ENCODE measurements around the gene TP73.

Gene TP73

GRCh38 chr1:3651930-3652547 lies at the start of gene TP73:
Gene TP73 (plus strand): TSS chr1:3652516. CDS start chr1:3682366, 29,850 bp downstream.
- no peak for DNase-seq

GRCh38 chr1:3603156-3603555 lies 49.2 kb upstream of the TP73 start:
- DNase-seq, result no peak

DNA sequence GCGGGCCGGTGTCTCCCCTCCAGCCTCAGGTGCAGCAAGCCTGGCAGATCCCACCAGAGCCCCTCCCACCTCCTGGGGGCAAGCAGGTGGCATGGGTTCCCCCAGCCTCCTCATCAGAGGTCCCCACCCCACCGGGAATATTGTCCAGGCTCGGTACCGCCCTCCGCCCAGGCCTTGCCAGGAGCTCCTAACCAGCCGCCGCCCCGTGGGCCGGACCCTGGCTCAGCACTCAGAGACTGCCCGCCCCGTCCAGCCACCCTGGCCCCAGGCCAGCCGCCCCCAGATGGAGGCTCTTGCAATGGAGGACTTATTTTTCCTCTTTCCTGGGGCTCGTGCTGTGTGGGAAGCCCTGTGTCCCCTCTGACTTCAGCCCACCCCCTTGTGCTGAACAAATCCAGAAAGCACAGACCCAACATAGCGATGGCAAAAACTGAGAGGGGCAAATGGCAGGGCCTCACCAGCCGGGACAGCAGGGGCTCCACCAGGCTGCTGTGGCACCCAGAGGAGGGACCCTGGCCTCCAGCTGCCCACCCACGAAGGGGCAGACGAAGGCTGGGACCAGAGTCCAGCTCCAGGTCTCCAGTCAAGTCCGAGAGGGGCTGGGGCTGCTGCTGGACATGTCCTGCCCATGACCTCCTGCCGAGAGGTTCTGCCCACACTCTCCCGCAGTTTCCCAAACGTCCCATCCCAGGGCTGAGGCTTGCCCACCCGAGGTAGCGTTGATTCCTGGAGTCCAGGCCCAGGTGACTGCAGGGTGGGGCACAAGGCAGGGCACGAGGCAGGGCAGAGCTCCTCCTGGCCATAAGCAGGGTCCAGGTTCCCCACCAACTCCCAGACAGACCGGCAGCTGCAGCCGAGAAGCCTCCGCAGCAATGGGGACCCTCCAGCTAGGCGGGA lies 48.5 kb upstream of the TP73 start:
- DNase-seq, result no peak

GRCh38 chr1:3604468-3604974 lies 47.8 kb upstream of the TP73 start:
- no peak for DNase-seq

DNA sequence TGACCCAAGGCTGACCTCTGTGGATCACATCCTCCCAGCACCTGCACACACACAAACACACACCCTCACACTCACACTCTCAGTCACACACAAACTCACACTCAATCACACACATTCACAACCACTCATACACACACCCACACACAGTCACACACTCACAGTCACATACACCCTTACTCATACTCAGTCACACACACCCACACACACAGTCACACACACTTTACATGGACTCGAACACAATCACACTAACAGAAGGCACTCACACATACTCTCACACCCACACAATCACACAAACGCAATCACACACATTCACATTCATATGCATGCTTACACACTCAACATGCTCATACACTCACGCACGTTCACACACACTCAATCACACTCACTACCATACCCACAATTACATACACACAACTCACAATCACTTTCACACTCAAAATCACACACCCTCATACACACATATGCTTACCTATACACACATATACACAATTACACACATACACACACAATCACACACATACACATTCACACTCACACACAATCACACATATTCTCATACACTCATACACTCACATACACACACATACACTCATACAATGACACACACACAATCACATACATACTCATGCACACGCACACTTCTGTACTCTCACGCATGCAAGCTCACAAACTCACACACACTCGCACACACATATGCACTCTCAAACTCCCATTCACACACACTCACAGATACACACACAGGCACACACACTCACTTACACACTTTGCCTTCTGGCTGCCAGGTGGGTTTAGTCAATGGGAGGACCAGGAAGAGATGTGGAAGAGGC lies 47.1 kb upstream of the TP73 start:
- no peak for DNase-seq

- no peak for DNase-seq
Measured at GRCh38 chr1:3606779-3607702, 45.3 kb upstream of the TP73 start.

GRCh38 chr1:3607703-3608065 lies 44.6 kb upstream of the TP73 start:
- DNase-seq, result peak; percentile 21

GRCh38 chr1:3608154-3608553 lies 44.2 kb upstream of the TP73 start:
- no peak for DNase-seq

- no peak for DNase-seq
Measured at GRCh38 chr1:3609016-3609768, 43.1 kb upstream of the TP73 start.

DNA sequence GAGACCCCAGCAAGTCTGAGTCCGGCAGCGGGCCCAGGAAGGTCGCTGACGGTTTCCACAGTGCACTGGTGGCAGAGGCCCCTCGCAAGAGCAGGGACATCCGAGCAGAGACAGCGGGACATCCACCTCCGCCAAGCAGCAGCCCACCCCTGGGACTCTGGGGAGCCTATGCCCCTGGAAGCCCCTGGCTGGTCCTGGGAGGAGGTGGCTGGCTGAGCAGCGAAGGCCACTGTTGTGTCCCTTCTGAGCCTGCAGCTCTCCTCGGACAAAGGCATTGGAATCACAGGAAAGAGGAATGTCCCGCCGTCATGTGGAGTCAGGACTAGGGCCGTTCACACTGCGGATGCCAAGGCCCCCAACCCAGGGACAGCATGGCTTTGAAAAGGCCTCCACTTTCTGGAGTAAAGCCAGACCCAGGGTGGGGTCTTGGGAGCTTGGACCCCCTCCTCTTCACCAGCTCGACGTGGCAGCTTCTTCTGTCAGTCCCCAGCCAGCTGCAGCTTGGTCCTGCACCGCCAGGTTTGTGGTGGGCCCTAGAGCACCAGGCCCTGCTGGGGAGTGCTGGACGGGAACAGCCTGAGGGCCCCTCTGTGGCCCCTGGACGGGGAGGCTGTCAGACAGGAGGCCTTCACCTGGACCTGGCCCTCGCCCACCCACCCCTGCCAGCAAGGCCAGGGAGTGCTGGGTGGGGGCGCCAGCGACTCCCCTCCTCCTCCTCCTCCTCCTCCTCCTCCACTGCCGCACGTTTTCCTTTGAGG lies 42.4 kb upstream of the TP73 start:
- no peak for DNase-seq

GRCh38 chr1:3610527-3611169 lies 41.7 kb upstream of the TP73 start:
- no peak for DNase-seq

GRCh38 chr1:3611170-3612019 lies 40.9 kb upstream of the TP73 start, which contains the start of gene MEGF6:
Gene MEGF6 (minus strand): TSS chr1:3611508. CDS start chr1:3611268, 240 bp downstream.
- no peak for DNase-seq

- no peak for DNase-seq
Measured at GRCh38 chr1:3612123-3612522, 40.2 kb upstream of the TP73 start.

DNA sequence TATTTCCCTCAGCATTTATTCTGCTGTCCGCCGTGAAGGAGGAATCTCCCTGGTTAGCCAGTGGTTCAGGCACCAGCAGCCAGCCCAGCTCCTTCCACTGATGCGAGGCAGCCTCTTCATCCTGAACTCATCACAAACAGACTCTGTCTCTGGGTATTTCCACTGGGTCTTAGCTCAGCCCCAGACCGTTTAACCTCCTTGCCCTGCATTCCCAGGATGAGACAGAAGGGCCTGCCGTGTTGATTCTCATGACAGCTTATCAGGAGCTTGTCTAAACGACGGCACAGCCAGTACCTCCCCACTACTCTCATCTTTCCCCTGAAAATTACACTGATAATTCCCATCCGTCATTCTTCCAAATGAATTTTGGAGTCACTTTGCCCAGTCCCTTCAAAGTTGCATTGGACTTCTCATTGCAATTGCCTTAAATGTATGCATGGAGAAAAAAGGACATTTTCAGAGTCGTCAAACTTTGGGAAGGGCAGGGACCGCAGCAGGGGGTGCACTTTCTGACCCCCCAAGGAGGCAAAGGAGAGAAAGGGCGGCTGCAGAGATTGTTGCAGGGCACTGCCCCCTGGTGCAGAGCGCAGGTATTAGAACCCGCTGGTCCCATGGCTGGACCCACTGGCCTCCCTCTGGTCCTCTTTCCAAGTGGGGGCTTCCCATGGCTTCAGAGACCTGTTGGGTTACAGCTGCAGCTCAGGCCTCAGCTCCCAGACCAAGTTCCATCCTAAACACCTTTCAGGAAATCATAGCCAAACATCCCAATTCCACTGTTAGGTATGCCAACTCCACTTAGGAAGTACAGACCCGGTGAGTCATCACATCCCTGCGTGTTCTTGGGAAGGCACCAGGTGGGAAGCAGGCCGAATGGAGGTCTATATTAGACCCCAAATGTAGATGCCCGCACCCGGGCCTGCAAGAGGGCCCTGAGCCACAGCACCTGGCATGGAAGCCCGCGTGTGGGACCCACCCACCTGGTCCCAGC lies 37.3 kb upstream of the TP73 start:
- DNase-seq, result no peak

DNA sequence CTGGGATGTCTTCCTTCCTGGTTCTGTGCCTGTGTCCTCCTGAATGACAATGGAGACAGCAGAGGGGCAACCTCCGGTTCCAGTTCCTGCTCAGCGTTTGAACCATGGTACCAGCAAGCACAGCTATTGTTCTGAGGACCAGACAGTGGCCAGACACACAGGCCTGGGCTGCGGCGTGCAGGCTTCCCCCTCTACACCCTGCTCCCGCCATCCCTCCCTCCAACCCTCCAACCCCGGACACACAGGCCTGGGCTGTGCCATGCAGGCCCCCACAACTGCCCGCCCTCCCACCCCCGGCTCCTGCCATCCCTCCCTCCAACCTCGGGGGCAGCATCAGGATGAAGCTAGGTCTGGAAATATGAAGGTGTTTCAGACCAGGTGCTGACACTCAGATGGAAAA lies 35.5 kb upstream of the TP73 start:
- DNase-seq, result no peak

- no peak for DNase-seq
Measured at GRCh38 chr1:3617806-3618345, 34.4 kb upstream of the TP73 start.

DNA sequence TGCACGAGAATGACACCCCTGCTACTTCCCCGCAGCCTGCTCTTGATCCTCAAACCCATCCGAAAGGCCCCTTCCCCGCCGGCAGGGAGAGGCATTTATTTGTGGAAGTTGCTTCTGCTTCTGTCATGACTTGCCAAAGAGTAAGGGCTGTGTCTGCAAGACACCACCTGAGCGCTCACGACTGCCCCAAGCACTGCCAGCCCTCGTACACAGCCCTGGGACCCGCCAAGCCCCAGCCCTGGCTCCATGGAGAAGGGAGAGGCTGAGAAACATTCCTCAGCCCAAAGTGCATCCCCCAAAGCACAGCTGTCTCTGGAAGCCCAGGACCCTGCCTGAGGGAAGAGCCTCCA lies 33.8 kb upstream of the TP73 start:
- no peak for DNase-seq

Data from NCI-H524 treated with DMSO at 0.1 percent for 48 hours (cell line).